Keratinocyte (primary cell): ENCODE results near the gene ZNF487. TPM values are rescaled to one million over a fixed set of nuclear protein-coding genes. Genes with fewer than 3 reads are reported as not detected.
"Not testable (repeated sequence)": the region's sequence is repeated elsewhere in the genome, so short reads cannot be mapped to it uniquely, and the experiment has no call there.

ENCODE experiments used
- DNase-seq: peaks from one replicate; pipeline ENCODE4 v3.0.0-alpha.2; 2011; ENCODE audit warnings: low read depth, missing footprints, low spot score
- FAIRE-seq: peaks from 2 replicates; lab custom pipeline; 2011; peaks lifted over from hg19 to GRCh38; lab: Jason Lieb, UNC
- H2AFZ ChIP-seq: 2 replicates; pipeline ENCODE4 v1.6.0; 2012; ENCODE audit warnings: low read length, control low read depth, inconsistent platforms; ENCODE audit not compliant: control insufficient read depth
- H3K27ac ChIP-seq: 2 replicates; pipeline ENCODE4 v1.5.1; 2011; ENCODE audit warnings: low read length; ENCODE audit not compliant: control insufficient read depth, insufficient read depth
- H3K27me3 ChIP-seq: 3 replicates; pipeline ENCODE4 v1.6.0; 2011; ENCODE audit warnings: low read length; ENCODE audit not compliant: control insufficient read depth, insufficient read depth; ENCODE audit errors: extremely low read depth
- H3K36me3 ChIP-seq, 2 experiments: 2 replicates in 1 of 2; 3 replicates in 1 of 2; pipeline ENCODE4 v1.5.1; 2011; ENCODE audit warnings: low read length in 2 of 2, mild to moderate bottlenecking in 1 of 2; ENCODE audit not compliant: control insufficient read depth in 2 of 2, insufficient read depth in 2 of 2; ENCODE audit errors: extremely low read depth in 1 of 2
- H3K4me1 ChIP-seq: 3 replicates; pipeline ENCODE4 v1.5.1; 2011; ENCODE audit warnings: low read length; ENCODE audit not compliant: control insufficient read depth, insufficient read depth; ENCODE audit errors: extremely low read depth
- H3K4me2 ChIP-seq: 3 replicates; pipeline ENCODE4 v1.6.0; 2011; ENCODE audit warnings: low read depth, low read length; ENCODE audit not compliant: control insufficient read depth, insufficient read depth; ENCODE audit errors: extremely low read depth
- H3K4me3 ChIP-seq, 3 experiments: fragments of 200-600 bp in 1 of 3; sonication (generic) in 1 of 3; 2 replicates in 2 of 3; 3 replicates in 1 of 3; pipeline ENCODE4 v1.5.1; 2011 to 2016; ENCODE audit warnings: low read length in 3 of 3, mild to moderate bottlenecking in 3 of 3, control low read depth in 2 of 3, inconsistent platforms in 1 of 3, low read depth in 1 of 3, mixed read lengths in 1 of 3, mixed run types in 1 of 3, moderate library complexity in 1 of 3; ENCODE audit not compliant: control insufficient read depth in 2 of 3, insufficient read depth in 2 of 3; ENCODE audit errors: extremely low read depth in 1 of 3
- H3K79me2 ChIP-seq: 2 replicates; pipeline ENCODE4 v1.6.0; 2012; ENCODE audit warnings: low read length; ENCODE audit not compliant: control insufficient read depth, insufficient read depth
- H3K9ac ChIP-seq: 3 replicates; pipeline ENCODE4 v1.6.0; 2011; ENCODE audit warnings: low read length; ENCODE audit not compliant: control insufficient read depth, insufficient read depth; ENCODE audit errors: extremely low read depth
- H3K9me1 ChIP-seq: 3 replicates; pipeline ENCODE4 v1.6.0; 2011; ENCODE audit warnings: low read length; ENCODE audit not compliant: control insufficient read depth, insufficient read depth; ENCODE audit errors: extremely low read depth
- H3K9me3 ChIP-seq: 2 replicates; pipeline ENCODE4 v1.5.1; 2012; ENCODE audit warnings: low read depth, low read length; ENCODE audit not compliant: control insufficient read depth
- H4K20me1 ChIP-seq: 3 replicates; pipeline ENCODE4 v1.6.0; 2011; ENCODE audit warnings: low read length; ENCODE audit not compliant: control insufficient read depth, insufficient read depth; ENCODE audit errors: extremely low read depth
- CTCF ChIP-seq, 3 experiments: IDR thresholded peaks in 1 of 3; conservative IDR thresholded peaks in 1 of 3; optimal IDR thresholded peaks in 1 of 3; 2 replicates in 2 of 3; 3 replicates in 1 of 3; pipeline versions ENCODE3 to v1.5.1; 2011; ENCODE audit warnings: low read length in 3 of 3, mild to moderate bottlenecking in 3 of 3, moderate library complexity in 2 of 3, control low read depth in 1 of 3, inconsistent platforms in 1 of 3; ENCODE audit not compliant: insufficient read depth in 2 of 3; ENCODE audit errors: extremely low read depth in 1 of 3
- EZH2 ChIP-seq: IDR thresholded peaks from one replicate; pipeline ENCODE4 v1.6.1; 2012; ENCODE audit warnings: inconsistent platforms, mild to moderate bottlenecking, low read length, moderate library complexity
- dilution Hi-C: fragments of 300-500 bp; cut with MboI; formaldehyde crosslinking; loops from one replicate; pipeline ENCODE4 v1.7.0; 2020; ENCODE audit warnings: low sequenced_read_pairs; ENCODE audit not compliant: extremely low pct_ligation_motif_present
- polyA plus RNA-seq, 5 experiments: library from polyadenylated mRNA; depleted of rRNA in 3 of 5; stranded (reverse) in 3 of 5; stranded (forward) in 1 of 5; unstranded in 1 of 5; fragments of >200 nt; gene quantifications; 1 replicate in 1 of 5; 2 replicates in 3 of 5; 3 replicates in 1 of 5; pipeline versions ENCODE4 v1.2.1 to v1.2.3, GENCODE V29; 2011 to 2012; ENCODE audit warnings: missing spikeins in 2 of 5, low read depth in 1 of 5, low replicate concordance in 1 of 5

The ZNF487 gene
- polyA plus RNA-seq, 1 donor (not counting 4 experiments of a cell fraction or from before 2014, with no cell fraction given) = 4.1 TPM

GRCh38 chr10:43421519-43421918 is 15.4 kb upstream of the ZNF487 start:
- no peak for DNase-seq
- Histone ChIP-seq H3K4me2 (peak overlapping the region; percentile 87), H3K9me1 (no peaks in the 10 kb centered on the region), H3K9ac (no peak overlapping the region), H3K9me3 (no peaks in the 10 kb centered on the region), H3K36me3 (no peaks in the 10 kb centered on the region), H2AFZ (no peak overlapping the region), H3K4me1 (peaks cover 12% of the 10 kb centered on the region), H3K27ac (peak overlapping the region; percentile 71), H3K27me3 (no peaks in the 10 kb centered on the region), H4K20me1 (no peaks in the 10 kb centered on the region), H3K79me2 (no peaks in the 10 kb centered on the region), H3K4me3 (no peak overlapping the region)
- no peak for FAIRE-seq
- no peak for TF ChIP-seq EZH2
- no peak for TF ChIP-seq CTCF (optimal IDR thresholded peaks at IDR 0.05 in 1 of 3, IDR thresholded peaks at IDR 0.05 in 1 of 3, conservative IDR thresholded peaks at IDR 0.05 in 1 of 3; ENCODE audit: extremely low read depth in 1 of 3, insufficient read depth in 2 of 3, low read length in 3 of 3)
- dilution Hi-C loops = no loop called here

GRCh38 chr10:43421944-43422343 is 15.0 kb upstream of the ZNF487 start:
- H3K9me3 ChIP-seq, H3K4me3 ChIP-seq, H3K27ac ChIP-seq, H3K9ac ChIP-seq, H3K4me2 ChIP-seq, H4K20me1 ChIP-seq, H3K36me3 ChIP-seq, H3K27me3 ChIP-seq, FAIRE-seq, dilution Hi-C loops, H2AFZ ChIP-seq, DNase-seq, H3K79me2 ChIP-seq, H3K9me1 ChIP-seq: not testable (repeated sequence)
- peaks cover 12% of the 10 kb centered on the region for H3K4me1 ChIP-seq

GRCh38 chr10:43424416-43424815 is 12.5 kb upstream of the ZNF487 start:
- H3K4me2 ChIP-seq = no peak overlapping the region
- no peaks in the 10 kb centered on the region for H3K9me1 ChIP-seq
- dilution Hi-C loops = no loop called here
- H3K9ac ChIP-seq = no peak overlapping the region
- FAIRE-seq (no peak), DNase-seq (no peak)
- H2AFZ ChIP-seq = no peak overlapping the region
- no peak overlapping the region for H3K4me3 ChIP-seq
- no peaks in the 10 kb centered on the region for H3K36me3 ChIP-seq
- no peaks in the 10 kb centered on the region for H4K20me1 ChIP-seq
- no peak overlapping the region for H3K27ac ChIP-seq
- H3K27me3 ChIP-seq = no peaks in the 10 kb centered on the region
- peaks cover 12% of the 10 kb centered on the region for H3K4me1 ChIP-seq
- H3K79me2 ChIP-seq = no peaks in the 10 kb centered on the region
- TF ChIP-seq EZH2 = no peak
- H3K9me3 ChIP-seq = no peaks in the 10 kb centered on the region

- H3K4me2 ChIP-seq, FAIRE-seq, H2AFZ ChIP-seq, H3K9me1 ChIP-seq, H3K4me3 ChIP-seq, H3K36me3 ChIP-seq, H3K4me1 ChIP-seq, H3K9me3 ChIP-seq, H3K79me2 ChIP-seq, dilution Hi-C loops, H3K27me3 ChIP-seq, H3K27ac ChIP-seq, DNase-seq, H4K20me1 ChIP-seq, H3K9ac ChIP-seq: not testable (repeated sequence)
Measured at GRCh38 chr10:43426476-43426875, 10.4 kb upstream of the ZNF487 start.
